ENCODE data around the gene MED13L.

The MED13L gene

DNA sequence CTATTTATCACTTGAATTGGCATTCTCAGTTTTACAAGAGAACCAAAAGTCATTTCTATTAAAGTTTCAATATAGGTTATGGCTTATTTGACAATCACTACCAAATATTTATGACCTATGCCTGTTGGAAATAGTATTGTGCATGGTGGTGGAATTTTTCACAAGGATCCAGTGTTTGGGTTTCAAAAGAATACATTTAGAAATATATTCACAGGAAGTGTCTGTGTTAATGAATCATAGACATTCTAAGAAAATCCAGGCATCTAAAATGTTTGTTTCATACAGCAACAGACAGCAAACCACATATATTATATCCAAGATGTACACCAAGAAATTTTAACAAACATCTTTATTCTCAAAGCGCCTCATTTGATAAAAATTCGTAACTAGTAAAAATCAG is 92.7 kb downstream of the MED13L start:
- Histone ChIP-seq H3K36me3 (ENCODE audit: low read depth) (no peaks in the 10 kb centered on the region), H3K4me3 (ENCODE audit: severe bottlenecking) (no peak overlapping the region), H3K27me3 (ENCODE audit: insufficient read depth, poor library complexity, severe bottlenecking) (no peaks in the 10 kb centered on the region), H3K4me1 (ENCODE audit: insufficient read depth, poor library complexity, severe bottlenecking) (peaks cover 9% of the 10 kb centered on the region), H3K9me3 (ENCODE audit: severe bottlenecking) (no peaks in the 10 kb centered on the region), H3K27ac (ENCODE audit: poor library complexity, severe bottlenecking) (no peak overlapping the region)
- ATAC-seq (ENCODE audit: low read depth) (0 out of 3 replicates have a peak, but pooled peaks have one; percentile 40), DNase-seq (ENCODE audit: low spot score) (no peak)
- TF ChIP-seq, protein P1, sequence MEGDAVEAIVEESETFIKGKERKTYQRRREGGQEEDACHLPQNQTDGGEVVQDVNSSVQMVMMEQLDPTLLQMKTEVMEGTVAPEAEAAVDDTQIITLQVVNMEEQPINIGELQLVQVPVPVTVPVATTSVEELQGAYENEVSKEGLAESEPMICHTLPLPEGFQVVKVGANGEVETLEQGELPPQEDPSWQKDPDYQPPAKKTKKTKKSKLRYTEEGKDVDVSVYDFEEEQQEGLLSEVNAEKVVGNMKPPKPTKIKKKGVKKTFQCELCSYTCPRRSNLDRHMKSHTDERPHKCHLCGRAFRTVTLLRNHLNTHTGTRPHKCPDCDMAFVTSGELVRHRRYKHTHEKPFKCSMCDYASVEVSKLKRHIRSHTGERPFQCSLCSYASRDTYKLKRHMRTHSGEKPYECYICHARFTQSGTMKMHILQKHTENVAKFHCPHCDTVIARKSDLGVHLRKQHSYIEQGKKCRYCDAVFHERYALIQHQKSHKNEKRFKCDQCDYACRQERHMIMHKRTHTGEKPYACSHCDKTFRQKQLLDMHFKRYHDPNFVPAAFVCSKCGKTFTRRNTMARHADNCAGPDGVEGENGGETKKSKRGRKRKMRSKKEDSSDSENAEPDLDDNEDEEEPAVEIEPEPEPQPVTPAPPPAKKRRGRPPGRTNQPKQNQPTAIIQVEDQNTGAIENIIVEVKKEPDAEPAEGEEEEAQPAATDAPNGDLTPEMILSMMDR (IDR thresholded peaks at IDR 0.05; ENCODE audit: poor library complexity, severe bottlenecking) = no peak

DNA sequence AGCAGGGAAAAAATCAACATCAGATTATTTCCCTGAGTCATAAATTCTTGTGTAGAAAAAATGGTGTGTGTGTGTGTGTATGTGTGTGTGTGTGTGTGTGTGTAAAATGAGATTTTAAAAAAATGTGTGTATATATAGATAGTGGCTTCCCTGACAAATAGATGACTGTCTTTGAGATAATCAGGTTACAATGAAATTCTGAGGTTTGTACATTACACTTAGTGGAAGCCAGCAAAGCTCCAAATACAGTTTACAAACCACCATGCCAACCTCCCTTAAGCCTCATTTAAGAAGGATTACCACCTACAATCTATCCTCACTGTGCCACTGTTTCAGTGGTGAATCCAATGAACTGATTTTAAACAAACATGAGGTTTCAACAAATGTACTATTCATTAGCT is 93.8 kb downstream of the MED13L start:
- Histone ChIP-seq H3K27ac (ENCODE audit: poor library complexity, severe bottlenecking) (no peak overlapping the region), H3K4me1 (ENCODE audit: insufficient read depth, poor library complexity, severe bottlenecking) (peaks cover 9% of the 10 kb centered on the region), H3K36me3 (ENCODE audit: low read depth) (no peaks in the 10 kb centered on the region), H3K27me3 (ENCODE audit: insufficient read depth, poor library complexity, severe bottlenecking) (no peaks in the 10 kb centered on the region), H3K4me3 (ENCODE audit: severe bottlenecking) (no peak overlapping the region), H3K9me3 (ENCODE audit: severe bottlenecking) (no peaks in the 10 kb centered on the region)
- ATAC-seq (ENCODE audit: low read depth) = no peak
- TF ChIP-seq, protein P1 (IDR thresholded peaks at IDR 0.05; ENCODE audit: poor library complexity, severe bottlenecking) = no peak
- DNase-seq (ENCODE audit: low spot score) = no peak

DNA sequence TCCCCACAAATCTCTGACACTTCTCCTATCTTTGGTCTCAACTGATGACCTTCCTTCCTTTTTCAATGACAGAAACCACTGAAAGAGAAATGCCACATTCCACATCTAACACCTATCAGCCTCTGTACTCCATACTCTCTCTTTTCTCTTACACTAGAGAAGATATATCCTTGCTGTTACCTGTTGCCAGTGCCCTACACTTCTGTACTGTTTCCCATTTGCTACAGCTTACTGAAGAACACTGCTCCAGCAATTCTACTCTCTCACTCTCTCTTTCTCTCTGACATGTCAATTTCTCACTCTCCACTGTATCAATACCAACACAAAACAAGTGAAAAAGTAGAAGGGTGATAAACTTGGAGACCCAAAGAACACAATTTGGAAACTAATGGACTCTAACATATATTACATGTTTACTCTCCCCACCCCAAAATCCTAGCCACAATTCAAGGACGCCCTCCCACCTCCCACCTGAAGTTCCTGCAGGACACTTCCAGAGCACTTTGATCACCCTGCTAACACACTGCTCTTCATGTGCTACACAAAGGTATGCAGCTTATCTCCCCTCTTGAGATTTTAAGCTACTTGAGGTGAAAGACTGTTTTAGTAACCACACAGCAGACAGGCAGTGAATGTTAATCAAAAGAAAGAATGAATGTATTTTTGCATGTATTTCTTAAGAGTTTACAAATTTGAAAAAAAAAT is 95.0 kb downstream of the MED13L start:
- H3K27ac ChIP-seq (ENCODE audit: poor library complexity, severe bottlenecking) = no peak overlapping the region
- DNase-seq (ENCODE audit: low spot score) (no peak), ATAC-seq (ENCODE audit: low read depth) (no peak)
- H3K4me1 ChIP-seq (ENCODE audit: insufficient read depth, poor library complexity, severe bottlenecking) = peaks cover 9% of the 10 kb centered on the region
- TF ChIP-seq, protein P1 (IDR thresholded peaks at IDR 0.05; ENCODE audit: poor library complexity, severe bottlenecking) = no peak
- no peaks in the 10 kb centered on the region for H3K36me3 ChIP-seq (ENCODE audit: low read depth)
- no peaks in the 10 kb centered on the region for H3K27me3 ChIP-seq (ENCODE audit: insufficient read depth, poor library complexity, severe bottlenecking)
- no peak overlapping the region for H3K4me3 ChIP-seq (ENCODE audit: severe bottlenecking)
- no peaks in the 10 kb centered on the region for H3K9me3 ChIP-seq (ENCODE audit: severe bottlenecking)

DNA sequence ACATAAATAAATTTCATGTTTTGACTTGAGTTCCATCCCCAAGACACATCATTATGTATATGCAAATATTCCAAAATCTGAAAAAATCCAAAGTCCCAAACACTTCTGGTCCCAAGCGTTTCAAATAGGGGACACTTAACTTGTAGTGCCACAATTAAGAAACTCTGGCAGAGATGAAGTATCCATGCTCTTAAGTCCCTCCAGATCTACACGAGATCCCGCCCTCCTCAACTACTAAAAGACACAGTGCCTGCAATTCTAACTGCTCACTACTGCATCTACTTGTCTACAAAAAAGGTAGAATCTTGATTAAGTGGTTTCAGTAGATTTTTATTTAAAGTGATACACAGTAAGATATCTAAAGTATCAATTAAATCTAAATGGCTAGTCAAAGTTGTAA is 97.0 kb downstream of the MED13L start:
- H3K36me3 ChIP-seq (ENCODE audit: low read depth) = no peaks in the 10 kb centered on the region
- TF ChIP-seq, protein P1 (IDR thresholded peaks at IDR 0.05; ENCODE audit: poor library complexity, severe bottlenecking) = no peak

DNA sequence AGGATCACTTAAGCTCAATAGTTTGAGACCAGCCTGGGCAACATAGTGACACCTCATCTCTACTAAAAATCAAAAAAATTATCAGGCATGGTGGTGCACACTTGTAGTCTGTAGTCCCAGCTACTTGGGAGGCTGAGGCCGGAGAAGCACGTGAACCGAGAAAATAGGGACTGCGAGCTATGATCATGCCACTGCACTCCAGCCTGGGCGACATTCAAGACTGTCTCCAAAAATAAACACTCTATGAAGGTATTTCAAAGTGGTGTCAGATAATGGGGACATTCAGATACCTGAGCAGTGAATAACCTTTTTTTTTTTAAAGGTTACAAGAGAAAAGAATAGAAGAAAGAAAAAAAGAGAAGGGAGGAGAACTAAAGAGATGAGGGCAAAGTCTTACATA is 98.1 kb downstream of the MED13L start:
- H3K4me1 ChIP-seq (ENCODE audit: insufficient read depth, poor library complexity, severe bottlenecking) = no peaks in the 10 kb centered on the region
- H3K27ac ChIP-seq (ENCODE audit: poor library complexity, severe bottlenecking) = no peak overlapping the region
- TF ChIP-seq, protein P1 (IDR thresholded peaks at IDR 0.05; ENCODE audit: poor library complexity, severe bottlenecking) = no peak
- DNase-seq (ENCODE audit: low spot score) (no peak), ATAC-seq (ENCODE audit: low read depth) (no peak)
- no peak overlapping the region for H3K4me3 ChIP-seq (ENCODE audit: severe bottlenecking)
- no peaks in the 10 kb centered on the region for H3K9me3 ChIP-seq (ENCODE audit: severe bottlenecking)
- H3K27me3 ChIP-seq (ENCODE audit: insufficient read depth, poor library complexity, severe bottlenecking) = no peaks in the 10 kb centered on the region
- no peaks in the 10 kb centered on the region for H3K36me3 ChIP-seq (ENCODE audit: low read depth)

More for the DNA sequence above, 97.0 kb downstream of the MED13L start:
- no peak for DNase-seq (ENCODE audit: low spot score)
- H3K27me3 ChIP-seq (ENCODE audit: insufficient read depth, poor library complexity, severe bottlenecking) = no peaks in the 10 kb centered on the region
- no peak overlapping the region for H3K27ac ChIP-seq (ENCODE audit: poor library complexity, severe bottlenecking)
- H3K9me3 ChIP-seq (ENCODE audit: severe bottlenecking) = no peaks in the 10 kb centered on the region
- H3K4me3 ChIP-seq (ENCODE audit: severe bottlenecking) = no peak overlapping the region
- H3K4me1 ChIP-seq (ENCODE audit: insufficient read depth, poor library complexity, severe bottlenecking) = peaks cover 9% of the 10 kb centered on the region
- no peak for ATAC-seq (ENCODE audit: low read depth)
